ENCODE data around the gene TPH1. TPM values are rescaled to one million over a fixed set of nuclear protein-coding genes. Genes with fewer than 3 reads are reported as not detected.
A peak's percentile ranks its signal among the peaks of the same experiment; 100 is the strongest.

TPH1 gene
- total RNA-seq, 4 donors from 2014 or later: 0.07 to 0.51 (median 0.10) TPM

DNA sequence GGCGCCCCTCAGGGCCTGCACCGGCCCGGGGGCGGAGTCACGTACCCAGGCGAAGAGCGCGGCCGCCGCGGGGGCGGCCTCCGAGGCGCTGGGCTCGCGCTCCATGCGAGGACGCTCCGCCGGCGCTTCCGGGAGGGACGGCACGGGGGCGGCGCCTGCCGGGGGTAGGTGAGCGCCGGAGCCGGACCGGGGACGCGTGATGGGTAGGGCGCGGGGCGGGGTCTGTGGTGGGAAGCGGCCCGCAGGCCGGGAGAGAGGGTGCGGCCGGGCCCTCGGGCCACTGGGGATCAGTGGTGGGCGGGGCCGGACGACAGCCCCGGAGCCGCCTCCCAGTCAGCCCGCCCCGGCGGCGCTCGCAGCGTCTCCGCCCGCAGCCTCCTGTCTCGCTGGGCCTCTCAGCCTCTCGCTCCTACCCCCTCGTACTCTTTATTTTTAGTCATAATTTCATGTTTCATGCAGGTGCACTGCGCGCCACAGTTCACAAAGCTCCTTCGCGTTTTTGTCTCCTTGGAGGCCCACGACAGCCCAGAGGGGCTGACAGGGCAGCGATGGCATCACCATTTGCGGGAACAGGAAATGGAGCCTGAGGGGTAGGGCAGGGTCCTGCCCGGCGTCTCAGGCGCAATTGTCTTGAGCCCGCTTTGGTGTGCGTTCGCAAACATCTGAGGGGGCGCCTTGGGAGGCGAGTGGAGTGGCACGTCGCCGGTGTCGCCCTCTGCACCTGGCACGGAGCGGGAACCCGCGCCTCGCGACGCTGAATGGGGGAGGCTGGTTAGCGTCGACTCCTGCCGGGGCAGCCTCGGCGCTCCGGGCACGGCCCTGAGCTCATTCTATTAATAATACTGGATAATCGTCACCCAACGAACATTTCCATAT is 32.9 kb downstream of the TPH1 start, which contains the start of gene SERGEF:
Gene SERGEF, minus strand, starts transcription at position 142 of the 876 bp plus-strand sequence. Its CDS starts 37 bp downstream, at position 105.
- peaks cover 9 to 14% of the 10 kb centered on the region in 2 donors for H3K4me1 ChIP-seq

DNA sequence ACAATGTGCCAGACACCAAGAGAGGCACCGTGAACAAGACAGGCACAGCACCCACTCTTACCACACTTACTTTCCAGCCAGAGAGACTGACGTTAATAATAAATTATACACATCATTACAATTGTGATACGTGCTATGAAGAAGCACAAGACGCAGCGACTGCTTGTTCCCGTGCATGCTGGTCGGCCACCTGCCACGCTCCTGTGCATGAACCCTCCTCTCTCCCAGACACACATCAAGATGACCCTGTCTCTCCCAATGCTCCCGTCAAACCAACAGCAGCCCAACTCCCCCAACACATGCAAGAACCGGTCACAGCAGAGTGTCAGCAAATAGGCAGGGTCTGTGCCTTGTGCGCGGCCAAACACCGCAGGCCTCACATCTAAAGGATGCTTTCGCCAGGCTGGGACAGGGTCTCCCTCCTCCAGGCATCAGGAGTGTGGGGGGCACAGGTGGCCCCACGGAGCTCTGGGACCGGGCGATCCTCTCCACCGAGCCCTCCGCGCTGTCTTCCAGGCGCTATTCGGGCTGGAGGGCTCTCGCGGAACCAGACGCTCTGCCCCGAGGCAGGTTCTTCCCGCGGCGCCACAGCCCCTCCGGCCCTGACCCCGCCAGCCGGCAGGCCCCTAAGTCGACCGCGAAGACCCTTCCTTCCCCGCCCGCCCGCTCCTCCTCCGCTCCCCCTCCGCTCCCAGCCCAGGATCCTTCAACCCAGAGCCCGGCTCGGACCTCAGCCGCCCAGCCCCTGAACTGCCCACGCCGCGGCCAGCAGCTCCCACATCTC is 33.8 kb downstream of the TPH1 start:
- ATAC-seq (peak; percentile 24 to 39), DNase-seq (peak; percentile 5 to 42)
- Histone ChIP-seq H3K9me3 (no peaks in the 10 kb centered on the region), H3K36me3 (no peaks in the 10 kb centered on the region), H3K4me1 (peaks cover 9 to 14% of the 10 kb centered on the region in 2 donors), H3K27ac (peak overlapping the region; percentile 78 to 91 (median 86)), H3K27me3 (no peaks in the 10 kb centered on the region), H3K4me3 (peak overlapping the region; percentile 78 to 100 (median 91))
- intact Hi-C loops (cut with DNase I; ENCODE audit: low total_unique reads): loop anchor here (5.0 to 10.0 kb wide), 3 partner anchors 95 to 682 kb away; partner anchors contain the start of genes LDHA, SAAL1 and TMEM86A
- TF ChIP-seq POLR2A (IDR thresholded peaks at IDR 0.05): no peak
- TF ChIP-seq, protein P1, sequence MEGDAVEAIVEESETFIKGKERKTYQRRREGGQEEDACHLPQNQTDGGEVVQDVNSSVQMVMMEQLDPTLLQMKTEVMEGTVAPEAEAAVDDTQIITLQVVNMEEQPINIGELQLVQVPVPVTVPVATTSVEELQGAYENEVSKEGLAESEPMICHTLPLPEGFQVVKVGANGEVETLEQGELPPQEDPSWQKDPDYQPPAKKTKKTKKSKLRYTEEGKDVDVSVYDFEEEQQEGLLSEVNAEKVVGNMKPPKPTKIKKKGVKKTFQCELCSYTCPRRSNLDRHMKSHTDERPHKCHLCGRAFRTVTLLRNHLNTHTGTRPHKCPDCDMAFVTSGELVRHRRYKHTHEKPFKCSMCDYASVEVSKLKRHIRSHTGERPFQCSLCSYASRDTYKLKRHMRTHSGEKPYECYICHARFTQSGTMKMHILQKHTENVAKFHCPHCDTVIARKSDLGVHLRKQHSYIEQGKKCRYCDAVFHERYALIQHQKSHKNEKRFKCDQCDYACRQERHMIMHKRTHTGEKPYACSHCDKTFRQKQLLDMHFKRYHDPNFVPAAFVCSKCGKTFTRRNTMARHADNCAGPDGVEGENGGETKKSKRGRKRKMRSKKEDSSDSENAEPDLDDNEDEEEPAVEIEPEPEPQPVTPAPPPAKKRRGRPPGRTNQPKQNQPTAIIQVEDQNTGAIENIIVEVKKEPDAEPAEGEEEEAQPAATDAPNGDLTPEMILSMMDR (IDR thresholded peaks at IDR 0.05 in 4 of 5, conservative IDR thresholded peaks at IDR 0.05 in 1 of 5): no peak
- in situ Hi-C loops (cut with MboI; ENCODE audit: low sequenced_read_pairs in 4 of 4): no loop called here

More for the DNA sequence above, 32.9 kb downstream of the TPH1 start, which contains the start of gene SERGEF:
- no peaks in the 10 kb centered on the region for H3K9me3 ChIP-seq
- ATAC-seq (peak; percentile 84 to 86), DNase-seq (peak; percentile 90 to 92)
- H3K27ac ChIP-seq: peak within 1 kb of the TSS; percentile 78 to 91 (median 86)
- no peaks in the 10 kb centered on the region for H3K27me3 ChIP-seq
- intact Hi-C loops (cut with DNase I; ENCODE audit: low total_unique reads): loop anchor here (5.0 to 10.0 kb wide), 3 partner anchors 94 to 682 kb away; partner anchors contain the start of genes LDHA, SAAL1 and TMEM86A
- H3K4me3 ChIP-seq: peak within 1 kb of the TSS; percentile 78 to 100 (median 91)
- peak; percentile 60 to 67 for TF ChIP-seq POLR2A (IDR thresholded peaks at IDR 0.05)
- TF ChIP-seq, protein P1 (IDR thresholded peaks at IDR 0.05 in 4 of 5, conservative IDR thresholded peaks at IDR 0.05 in 1 of 5): peak in 2 of 5 experiments; percentile 24 to 63
- in situ Hi-C loops (cut with MboI; ENCODE audit: low sequenced_read_pairs in 4 of 4): no loop called here
- no peaks in the 10 kb centered on the region for H3K36me3 ChIP-seq

DNA sequence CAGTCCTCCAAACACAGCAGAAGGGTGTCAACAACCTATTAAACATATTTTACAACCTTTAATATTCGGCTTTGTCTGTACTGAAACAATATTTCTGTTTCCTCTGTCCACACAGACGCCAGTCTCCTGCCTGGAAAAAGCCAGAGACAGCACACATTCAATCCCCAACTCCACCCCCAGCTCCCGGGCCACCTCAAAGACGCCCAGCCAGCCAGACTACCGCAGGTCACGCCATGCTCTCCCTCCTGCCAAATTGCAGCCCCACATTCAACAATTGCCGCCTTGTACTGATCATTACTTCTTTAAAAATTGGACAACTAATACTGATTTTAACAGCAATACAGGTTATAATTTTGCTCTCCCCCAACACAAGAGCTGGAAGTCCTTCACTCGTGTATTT is 34.4 kb downstream of the TPH1 start:
- intact Hi-C loops (cut with DNase I; ENCODE audit: low total_unique reads): loop anchor here (5.0 to 10.0 kb wide), 3 partner anchors 96 to 683 kb away; partner anchors contain the start of genes LDHA, SAAL1 and TMEM86A
- in situ Hi-C loops (cut with MboI; ENCODE audit: low sequenced_read_pairs in 4 of 4): no loop called here
- Histone ChIP-seq H3K36me3 (peaks cover 0 to under 1% of the 10 kb centered on the region in 2 donors), H3K27ac (peak overlapping the region in 1 of 4 donors; percentile 88), H3K4me3 (peak overlapping the region in 2 of 4 donors; percentile 83 to 99), H3K9me3 (no peaks in the 10 kb centered on the region), H3K27me3 (no peaks in the 10 kb centered on the region), H3K4me1 (peaks cover 9 to 14% of the 10 kb centered on the region in 2 donors)
- no peak for TF ChIP-seq POLR2A (IDR thresholded peaks at IDR 0.05)
- TF ChIP-seq, protein P1 (IDR thresholded peaks at IDR 0.05 in 4 of 5, conservative IDR thresholded peaks at IDR 0.05 in 1 of 5): no peak
- no peak for DNase-seq
- ATAC-seq: no peak

DNA sequence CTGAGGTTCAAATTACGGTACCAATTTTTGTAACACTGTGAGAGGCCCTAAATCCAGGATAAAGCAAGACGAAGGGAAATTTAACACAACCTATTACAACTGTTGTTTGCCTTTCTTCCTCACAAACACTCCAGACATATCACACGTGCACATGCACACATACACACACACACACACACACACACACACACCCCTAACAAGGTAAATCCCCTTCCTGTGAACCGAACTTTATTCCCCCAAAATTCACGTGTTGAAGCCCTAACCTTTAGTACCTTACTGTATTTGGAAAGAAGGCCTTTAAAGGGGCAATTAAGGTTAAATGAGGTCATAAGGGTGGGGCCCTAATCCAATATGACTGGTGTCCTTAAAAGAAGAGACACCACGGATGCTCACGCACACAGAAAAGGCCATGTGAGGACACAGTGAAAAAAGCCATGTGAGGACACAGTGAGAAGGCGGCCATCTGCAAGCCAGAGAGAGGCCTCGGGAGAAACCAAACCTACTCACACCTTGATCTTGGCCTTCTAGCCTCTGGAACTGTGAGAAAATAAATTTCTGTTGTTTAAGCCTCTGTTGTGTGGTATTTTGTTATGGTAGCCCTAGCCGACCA is 35.0 kb downstream of the TPH1 start:
- TF ChIP-seq POLR2A (IDR thresholded peaks at IDR 0.05): no peak
- TF ChIP-seq, protein P1 (IDR thresholded peaks at IDR 0.05 in 4 of 5, conservative IDR thresholded peaks at IDR 0.05 in 1 of 5): no peak
- Histone ChIP-seq H3K4me1 (peaks cover 9 to 14% of the 10 kb centered on the region in 2 donors), H3K4me3 (no peak overlapping the region), H3K9me3 (no peaks in the 10 kb centered on the region), H3K27ac (no peak overlapping the region), H3K27me3 (no peaks in the 10 kb centered on the region), H3K36me3 (peaks cover 0 to 6% of the 10 kb centered on the region in 2 donors)
- DNase-seq (no peak), ATAC-seq (no peak)
- intact Hi-C loops (cut with DNase I; ENCODE audit: low total_unique reads): loop anchor here (5.0 to 10.0 kb wide), 3 partner anchors 96 to 684 kb away; partner anchors contain the start of genes LDHA, SAAL1 and TMEM86A
- in situ Hi-C loops (cut with MboI; ENCODE audit: low sequenced_read_pairs in 4 of 4): no loop called here

All from gastrocnemius medialis (tissue), 4 donors.